HG03378 (cell line): ENCODE measurements around the gene RAB12.
"Not testable (repeated sequence)": the region's sequence is repeated elsewhere in the genome, so short reads cannot be mapped to it uniquely, and the experiment has no call there.

Experiments used
- ATAC-seq: cut with Tn5 transposase; IDR thresholded peaks from one replicate; pipeline ENCODE4 v1.9.1; 2021; ENCODE audit warnings: mild to moderate bottlenecking, moderate library complexity; ENCODE audit not compliant: unreplicated experiment

RAB12 gene

DNA sequence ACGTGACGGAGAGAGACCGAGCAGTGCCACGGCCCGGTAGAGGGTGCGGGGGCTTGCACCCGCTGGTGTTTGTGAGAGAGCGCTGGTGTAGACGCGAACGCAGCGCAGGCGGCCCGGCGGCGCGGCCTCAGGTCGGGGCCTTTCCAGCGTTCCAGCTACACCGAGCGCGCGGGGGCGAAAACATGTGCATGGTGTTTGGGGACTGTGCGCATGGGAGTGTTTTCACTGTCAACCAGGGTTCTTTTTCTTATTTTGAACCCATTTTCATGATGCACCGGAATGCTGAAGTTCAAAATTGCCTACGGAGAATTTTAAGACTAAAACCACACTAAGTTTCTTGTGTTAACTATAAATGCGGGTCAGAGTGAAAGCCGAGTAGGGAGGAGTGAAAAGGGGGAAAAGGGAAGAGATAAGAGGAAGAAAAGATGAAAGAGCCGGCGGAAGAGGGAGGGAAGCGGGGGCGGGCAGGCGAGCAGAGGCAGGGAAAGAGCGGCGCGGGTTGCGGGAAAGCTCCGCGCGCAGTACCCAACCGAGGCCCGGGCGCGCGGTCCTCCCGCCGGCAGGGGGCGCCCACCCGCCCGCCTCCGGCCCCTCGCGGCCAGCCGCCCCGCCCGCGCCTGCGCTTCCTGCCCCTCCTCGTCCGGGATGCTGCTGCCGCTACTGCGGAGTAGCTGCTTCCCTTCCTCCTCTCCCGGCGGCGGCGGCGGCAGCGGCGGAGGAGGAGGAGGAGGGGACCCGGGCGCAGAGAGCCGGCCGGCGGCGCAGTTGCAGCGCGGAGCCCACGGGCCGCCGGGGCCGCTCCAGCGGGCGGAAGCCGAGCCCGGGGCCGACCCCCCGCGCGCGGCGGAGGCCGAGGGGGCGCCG lies at the start of gene RAB12:
TSS of gene RAB12 (plus strand) at position 643 of the 864 bp plus-strand sequence. CDS start at position 646, 3 bp downstream.
- ATAC-seq, result no peak

DNA sequence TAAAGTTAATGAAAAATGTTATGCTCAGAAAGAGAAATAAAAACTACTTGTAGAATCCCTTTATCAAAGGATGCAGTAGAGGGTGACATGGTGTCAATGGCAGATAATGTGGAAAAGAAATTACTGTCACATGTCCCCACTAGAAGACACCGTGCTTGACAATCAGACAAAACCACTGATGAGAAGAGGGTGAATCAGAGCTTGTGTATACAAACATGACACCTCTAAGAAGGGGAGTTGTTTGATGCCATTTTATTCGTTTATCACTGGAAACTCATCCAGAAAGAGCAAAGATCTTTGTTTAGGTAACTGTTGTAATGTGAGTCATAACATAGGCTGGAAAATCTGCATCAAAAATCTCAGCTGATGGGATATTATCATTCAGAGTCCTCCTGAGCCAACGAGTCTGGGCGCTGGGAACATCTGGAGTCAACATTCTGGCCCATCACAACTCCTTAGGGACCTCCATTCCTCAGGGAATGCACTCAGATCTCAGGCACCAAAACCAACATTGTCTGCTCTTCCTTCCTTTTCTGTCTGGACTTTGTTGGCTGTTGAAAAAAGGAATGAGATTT lies 49.5 kb upstream of the RAB12 start:
- no peak for ATAC-seq

DNA sequence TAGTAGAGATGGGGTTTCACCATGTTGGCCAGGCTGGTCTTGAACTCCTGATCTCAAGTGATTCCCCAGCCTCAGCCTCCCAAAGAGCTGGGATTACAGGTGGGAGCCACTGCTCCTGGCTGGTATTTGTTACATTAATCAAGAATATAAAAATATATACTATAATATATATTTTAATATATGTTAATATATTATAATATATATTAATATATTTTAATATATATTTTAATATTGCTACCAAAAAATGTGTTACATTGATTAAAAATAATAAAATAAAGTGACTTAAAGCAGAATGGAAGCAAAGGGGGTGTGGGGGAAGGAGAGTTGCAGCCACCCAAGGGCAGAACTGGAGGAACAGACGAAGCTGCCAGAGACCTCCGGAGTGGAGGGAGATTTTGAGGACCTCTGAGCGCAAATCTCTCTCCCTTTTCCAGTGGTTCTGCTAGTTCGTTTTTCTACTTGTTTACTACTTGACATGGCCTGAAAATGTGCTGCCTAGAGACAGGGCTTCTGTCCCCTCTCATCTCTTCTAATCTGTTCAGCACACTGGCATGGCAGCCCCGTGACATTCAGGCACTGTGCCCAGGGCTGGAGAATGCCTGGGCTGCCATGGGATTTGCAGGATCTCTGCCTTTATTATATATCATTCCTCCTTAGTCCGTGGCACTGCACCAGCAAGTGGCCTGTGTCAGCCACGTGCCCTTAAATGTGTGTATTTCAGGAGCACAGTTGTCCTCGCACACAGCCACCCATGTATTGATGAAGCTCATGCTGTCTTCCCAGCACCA lies 47.9 kb upstream of the RAB12 start:
- ATAC-seq, result no peak

GRCh38 chr18:8562070-8562469 lies 47.2 kb upstream of the RAB12 start:
- no peak for ATAC-seq

GRCh38 chr18:8562919-8563318 lies 46.3 kb upstream of the RAB12 start:
- no peak for ATAC-seq

DNA sequence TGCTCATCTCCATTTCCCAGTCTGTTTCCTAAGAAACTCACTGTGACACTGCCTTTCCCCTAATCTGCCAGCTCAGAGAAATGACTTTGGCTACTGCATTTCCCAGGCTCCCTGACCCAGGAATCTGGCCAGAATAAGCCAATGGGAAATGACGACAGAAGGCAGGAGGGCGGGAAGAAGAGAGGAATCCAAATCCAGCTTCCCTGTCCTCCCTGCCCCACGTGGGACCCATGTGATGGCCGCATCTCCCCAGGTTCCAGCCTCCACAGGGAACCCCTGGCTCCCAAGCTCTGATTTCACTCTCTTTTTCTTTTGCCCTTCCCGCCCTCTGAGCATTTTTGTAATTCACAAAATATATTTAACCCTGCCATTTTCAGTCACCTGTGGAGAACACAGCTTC lies 37.8 kb upstream of the RAB12 start:
- no peak for ATAC-seq

GRCh38 chr18:8573766-8574165 lies 35.5 kb upstream of the RAB12 start:
- ATAC-seq, result not testable (repeated sequence)

GRCh38 chr18:8584798-8585197 lies 24.4 kb upstream of the RAB12 start:
- no peak for ATAC-seq

- ATAC-seq, result no peak
Measured at GRCh38 chr18:8586941-8587340, 22.3 kb upstream of the RAB12 start.

DNA sequence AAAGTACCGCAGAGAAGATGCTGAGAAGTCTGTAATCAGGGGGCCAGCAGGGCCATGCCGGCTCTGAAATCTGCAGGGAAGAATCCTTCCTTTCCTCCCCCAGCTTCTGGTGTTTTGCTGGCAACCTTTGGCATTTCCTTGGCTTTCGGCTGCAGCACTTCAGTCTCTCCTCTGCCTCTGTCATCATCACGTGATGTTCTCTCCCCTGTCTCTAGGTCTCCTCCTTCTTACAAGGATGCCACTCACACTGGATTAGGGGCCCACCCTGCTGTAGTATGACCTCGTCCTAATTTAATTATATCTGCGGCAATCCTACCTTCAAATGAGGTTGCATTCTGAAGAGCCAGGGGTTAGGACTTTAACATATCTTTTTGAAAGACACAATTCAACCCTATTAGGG lies 13.8 kb upstream of the RAB12 start:
- ATAC-seq, result no peak

GRCh38 chr18:8601277-8602032 lies 7.8 kb upstream of the RAB12 start:
- ATAC-seq, result peak; percentile 77

DNA sequence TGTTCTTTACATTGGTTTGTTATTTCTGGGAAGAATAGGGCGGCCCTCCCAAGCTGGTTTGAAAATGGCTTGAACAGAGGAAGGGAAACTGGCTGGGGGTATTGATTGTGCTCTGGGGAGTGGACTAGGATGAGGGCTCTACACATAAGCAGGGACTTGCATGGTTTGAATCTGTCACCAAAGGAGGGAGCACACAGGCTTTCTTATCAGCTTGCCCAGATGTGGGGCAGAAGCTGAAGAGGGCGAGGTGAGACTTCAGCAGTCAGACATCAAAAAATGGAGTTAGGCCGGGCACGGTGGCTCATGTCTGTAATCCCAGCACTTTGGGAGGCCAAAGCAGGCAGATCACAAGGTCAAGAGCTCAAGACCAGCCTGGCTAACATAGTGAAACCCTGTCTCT lies 7.2 kb upstream of the RAB12 start:
- ATAC-seq, result peak; percentile 16

DNA sequence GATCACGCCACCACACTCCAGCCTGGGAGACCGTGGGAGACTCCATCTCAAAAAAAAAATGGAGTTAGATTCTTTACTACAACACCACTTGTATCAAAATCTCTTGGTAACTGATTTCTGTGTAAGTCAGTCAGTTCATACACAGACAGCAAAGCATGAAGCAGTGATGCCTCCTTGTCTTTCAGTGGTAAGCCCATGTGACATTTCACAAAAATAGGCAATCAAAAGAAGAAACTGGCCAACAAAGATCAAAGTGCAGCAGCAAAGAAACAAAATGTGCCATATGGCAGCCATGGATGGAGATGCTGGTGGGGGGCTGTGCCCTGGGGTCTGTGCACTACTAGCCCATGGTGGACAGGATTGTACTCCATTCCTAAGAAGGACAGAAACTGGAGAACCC lies 6.7 kb upstream of the RAB12 start:
- no peak for ATAC-seq

- peak; percentile 27 for ATAC-seq
Measured at GRCh38 chr18:8603663-8604520, 5.3 kb upstream of the RAB12 start.

DNA sequence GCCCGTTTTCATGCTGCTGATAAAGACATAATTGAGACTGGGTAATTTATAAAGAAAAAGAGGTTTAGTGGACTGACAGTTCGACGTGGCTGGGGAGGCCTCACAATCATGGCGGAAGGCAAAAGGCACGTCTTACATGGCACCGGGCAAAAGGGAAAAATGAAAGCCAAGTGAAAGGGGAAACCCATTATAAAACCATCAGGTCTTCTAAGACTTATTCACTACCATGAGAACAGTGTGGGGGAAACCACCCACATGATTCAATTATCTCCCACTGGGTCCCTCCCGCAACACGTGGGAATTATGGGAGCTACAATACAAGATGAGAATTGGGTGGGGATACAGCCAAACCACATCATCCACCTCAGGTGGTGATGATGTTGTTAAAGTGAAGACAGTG lies 3.3 kb upstream of the RAB12 start:
- no peak for ATAC-seq

DNA sequence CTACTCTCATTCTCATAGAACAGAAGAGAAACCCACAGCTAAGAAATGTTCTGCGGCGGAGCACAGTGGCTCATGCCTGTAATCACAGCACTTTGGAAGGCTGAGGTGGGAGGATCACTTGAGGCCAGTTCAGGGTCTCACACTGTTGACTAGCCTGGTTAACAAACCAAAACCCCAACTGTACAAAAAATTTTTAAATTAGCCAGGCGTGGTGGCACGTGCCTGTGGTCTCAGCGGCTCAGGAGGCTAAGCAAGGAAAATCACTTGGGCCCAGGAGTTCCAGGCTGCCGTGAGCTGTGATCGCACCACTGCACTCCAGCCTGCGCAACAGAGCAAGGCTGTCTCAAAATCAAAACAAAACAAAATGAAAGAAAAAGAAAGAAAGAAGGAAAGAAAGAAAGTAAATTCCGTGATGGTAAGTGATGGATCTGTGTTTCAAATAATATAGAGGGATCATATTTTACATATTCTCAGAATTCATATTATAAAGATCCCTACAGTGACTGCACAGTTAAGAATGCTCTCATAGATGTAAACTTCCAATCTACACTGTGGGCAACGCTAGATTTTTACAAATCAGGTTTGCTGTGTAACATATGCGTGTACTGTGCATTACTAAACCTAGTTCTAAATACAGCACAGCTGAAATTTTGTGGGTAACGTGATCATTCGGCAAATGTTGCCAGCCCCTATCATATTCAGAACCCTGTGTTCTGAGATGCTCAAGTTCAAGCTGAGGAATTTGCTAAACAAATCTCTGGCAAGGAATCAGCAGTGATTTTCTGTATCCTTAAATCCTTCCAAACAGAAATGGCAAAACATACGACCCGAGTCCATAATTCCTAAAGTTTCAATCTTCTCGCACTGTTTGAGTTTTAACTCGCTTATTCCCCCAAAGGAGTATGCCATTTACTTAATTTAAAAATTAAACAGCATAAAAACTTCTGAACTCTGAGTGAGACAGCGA lies 1.2 kb upstream of the RAB12 start:
- peak; percentile 34 for ATAC-seq

- ATAC-seq, result no peak
Measured at GRCh38 chr18:8609659-8610458, 622 bp downstream of the RAB12 start.

GRCh38 chr18:8610459-8610851 lies 1.2 kb downstream of the RAB12 start:
- no peak for ATAC-seq
